Kidney tubule cell (primary cell): ENCODE results near the gene PIK3CG.

ENCODE experiments used
- DNase-seq: peaks from one replicate; pipeline ENCODE4 v3.0.0-alpha.2; 2018; ENCODE audit warnings: low spot score

Gene PIK3CG

DNA sequence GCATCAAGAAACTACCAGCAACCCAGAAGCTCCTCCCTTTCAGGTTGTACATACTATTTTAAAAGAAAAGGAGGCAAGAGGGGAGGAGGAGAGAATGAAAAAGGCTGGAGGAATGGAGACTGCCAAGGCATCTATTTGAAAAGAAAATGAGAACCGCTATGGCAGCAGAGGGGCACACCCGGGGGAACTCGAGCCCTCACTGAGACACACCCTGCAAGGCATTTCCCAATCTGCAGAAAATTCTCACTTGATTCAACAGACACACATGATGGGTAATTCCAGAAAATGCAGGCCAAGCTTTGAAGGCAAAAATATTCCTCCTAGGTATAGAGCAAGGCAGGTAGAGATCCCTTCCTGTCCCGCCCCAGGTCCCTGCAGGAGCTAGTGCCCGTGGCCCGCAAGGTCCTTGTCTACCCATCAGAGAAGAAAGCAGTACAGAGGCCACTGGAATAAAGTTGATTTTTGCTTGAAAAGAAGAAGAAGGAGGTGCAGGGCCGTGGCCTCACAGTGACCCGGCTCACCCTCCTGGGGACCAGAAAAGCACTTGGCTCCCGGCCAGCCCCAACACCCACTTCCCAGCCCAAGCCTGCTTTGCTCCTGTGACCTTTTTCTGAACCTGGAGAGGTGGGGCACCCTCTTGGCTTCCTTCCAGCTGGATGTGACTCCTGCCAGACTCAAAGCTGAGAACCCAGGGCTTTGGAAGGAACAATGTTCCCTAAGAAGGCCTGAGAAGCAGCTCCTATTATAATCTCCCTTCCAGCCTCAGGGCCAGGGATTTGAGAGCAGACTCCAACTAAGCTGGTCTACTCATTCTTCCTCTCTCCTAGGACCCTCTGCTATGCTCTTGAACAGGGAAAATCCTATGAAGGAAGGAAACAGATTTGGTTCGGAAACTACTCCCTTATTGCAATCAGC, 6.2 kb upstream of the PIK3CG start:
- DNase-seq = peak; percentile 65

DNA sequence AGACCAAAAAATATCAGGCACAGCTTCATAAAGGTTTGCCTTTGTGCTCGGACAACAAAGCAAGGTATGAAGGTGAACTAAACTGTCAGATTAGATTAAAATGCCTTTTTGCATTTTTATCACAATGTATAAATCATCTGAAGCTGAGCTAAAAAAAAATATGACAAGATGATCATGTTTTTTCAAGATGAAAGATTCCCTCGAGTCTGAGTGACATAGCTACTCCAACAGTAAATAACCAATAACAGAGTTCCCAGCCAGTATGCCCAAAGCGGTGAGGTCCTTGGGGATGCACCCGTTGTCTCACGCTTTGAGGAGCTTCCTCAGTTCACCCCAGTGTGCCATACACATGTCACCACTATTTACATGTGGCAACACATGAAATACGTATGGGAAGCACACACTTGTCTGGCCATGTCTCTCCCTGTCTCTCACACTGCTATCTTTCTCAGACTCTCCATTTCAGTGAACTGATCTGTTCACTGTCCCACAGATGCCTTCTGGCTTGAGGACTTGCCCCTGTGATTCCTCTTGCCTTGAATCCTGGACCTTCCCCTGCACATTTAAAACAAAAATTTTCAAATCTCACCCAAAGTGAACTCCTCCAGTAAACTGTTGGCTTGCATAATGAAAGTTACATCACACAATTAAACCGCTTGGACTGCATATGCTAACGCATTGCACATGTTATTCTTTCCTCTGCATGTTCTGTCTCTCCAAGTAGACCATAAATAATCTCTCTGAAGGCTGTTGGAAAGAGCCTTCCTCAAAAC, 2.6 kb upstream of the PIK3CG start:
- DNase-seq = no peak

DNA sequence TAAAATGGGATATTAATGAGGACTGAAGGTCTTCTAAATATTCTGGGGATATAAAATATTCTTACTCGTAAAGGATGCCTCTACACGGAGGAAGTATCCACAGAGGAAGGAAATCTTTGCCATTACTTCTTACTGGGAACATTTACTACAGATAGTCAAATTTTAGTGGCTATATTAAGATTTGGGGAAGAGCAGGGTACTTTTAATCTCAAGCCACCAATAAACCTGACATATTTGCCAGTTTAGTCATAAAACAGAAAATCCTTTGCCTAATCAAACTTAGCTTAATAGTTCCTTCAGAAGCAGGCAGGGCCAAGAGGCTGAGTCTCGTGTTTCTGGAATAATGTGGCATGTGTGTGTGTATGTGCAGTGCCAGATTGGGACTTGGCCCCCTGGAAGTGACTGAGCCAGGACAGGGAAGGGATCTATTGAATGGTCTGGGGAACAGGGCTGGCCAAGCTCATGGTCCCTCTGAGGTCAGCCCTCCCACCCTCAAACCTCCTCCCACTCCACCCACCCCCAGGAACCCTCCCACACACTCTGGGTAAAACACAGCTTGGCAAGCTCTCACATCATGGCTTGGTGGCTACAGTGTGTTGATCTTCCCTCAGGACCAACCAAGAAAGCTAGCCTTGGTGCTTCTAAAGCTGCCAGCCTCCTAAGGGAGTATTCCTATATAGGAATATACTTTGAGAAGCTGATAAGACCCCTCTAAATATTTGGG, 1.6 kb upstream of the PIK3CG start:
- no peak for DNase-seq

DNA sequence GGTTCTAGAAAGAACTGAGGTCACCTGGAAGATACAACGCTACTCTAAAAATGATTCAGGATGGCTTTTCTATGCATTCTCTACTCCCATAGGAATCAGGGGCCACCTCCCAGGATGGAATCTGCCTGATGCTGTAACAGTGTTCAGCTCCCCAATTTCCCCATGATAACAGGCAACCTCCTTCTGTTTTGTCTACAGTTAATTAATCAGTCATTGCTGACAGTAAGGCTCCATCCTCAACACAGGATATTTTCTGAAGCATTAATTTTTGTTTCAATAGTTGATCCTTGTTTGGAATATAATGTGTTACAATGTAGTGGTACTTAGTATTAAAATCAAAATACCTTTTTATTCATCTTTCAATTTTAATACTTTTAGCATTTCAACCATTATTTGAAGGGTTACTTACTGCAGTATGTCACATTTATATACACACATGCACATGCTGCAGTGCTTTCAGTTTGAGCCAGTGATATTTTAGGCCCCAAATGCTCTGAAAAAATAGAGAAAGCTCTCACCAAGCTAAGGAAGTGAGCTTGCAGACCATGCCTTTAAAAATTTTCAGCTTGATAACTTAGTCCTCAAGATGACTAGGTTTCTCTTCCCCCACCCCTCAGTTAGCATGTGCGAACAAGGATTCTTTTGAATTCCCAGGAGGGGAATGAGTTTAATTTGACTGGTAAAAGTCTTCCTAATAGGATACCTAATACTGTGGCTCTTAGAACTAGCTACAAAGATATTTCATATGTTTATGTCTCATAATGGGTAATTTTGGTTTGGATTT, 592 bp upstream of the PIK3CG start:
- DNase-seq = no peak

DNA sequence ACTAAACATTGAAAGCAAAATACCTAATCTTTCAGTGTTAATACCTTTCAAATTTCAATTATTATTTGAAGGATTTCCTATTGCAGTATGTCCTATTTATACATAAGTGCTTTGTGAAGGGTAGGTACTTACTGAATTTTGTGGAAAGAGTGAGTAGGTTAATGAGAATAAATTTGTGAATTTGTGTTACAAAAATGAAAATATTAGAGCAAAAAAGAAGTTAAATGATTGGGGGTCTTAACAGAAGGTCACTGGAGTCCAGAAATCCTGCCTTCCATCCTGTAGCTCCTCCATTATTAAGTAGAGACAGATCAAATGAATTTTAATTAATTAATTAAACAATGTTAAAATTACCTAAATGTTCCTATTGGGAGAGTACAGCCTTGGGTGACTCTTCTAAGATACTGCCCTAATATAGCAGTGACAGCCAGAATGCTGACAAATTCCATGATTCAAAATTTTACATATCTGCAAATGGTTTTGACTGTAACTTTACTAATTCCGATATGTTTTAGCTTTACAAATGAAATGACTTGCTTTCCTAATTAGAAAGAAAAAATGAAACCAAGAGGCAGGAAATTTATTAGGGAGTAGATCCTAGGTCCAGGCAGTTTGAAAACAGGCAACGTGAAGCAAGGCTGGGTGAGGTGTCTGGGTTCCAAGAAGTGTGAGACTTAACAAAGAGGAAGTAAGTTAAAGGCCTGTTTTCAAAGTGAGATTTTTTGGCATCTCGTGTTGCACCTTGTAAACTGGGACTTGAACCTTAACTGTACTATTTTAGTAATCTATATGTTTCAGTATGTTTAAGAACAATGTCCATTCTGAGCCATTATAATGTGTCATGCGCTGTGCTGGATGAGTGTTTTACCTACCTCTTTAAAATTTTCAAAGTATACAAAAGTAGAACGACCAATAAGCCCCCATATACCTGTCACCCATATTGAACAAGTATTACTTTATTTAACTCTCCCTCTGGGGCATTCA, 1.5 kb downstream of the PIK3CG start:
- no peak for DNase-seq

DNA sequence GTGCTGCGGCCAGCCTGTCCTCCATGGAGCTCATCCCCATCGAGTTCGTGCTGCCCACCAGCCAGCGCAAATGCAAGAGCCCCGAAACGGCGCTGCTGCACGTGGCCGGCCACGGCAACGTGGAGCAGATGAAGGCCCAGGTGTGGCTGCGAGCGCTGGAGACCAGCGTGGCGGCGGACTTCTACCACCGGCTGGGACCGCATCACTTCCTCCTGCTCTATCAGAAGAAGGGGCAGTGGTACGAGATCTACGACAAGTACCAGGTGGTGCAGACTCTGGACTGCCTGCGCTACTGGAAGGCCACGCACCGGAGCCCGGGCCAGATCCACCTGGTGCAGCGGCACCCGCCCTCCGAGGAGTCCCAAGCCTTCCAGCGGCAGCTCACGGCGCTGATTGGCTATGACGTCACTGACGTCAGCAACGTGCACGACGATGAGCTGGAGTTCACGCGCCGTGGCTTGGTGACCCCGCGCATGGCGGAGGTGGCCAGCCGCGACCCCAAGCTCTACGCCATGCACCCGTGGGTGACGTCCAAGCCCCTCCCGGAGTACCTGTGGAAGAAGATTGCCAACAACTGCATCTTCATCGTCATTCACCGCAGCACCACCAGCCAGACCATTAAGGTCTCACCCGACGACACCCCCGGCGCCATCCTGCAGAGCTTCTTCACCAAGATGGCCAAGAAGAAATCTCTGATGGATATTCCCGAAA, 2.7 kb downstream of the PIK3CG start:
- no peak for DNase-seq

DNA sequence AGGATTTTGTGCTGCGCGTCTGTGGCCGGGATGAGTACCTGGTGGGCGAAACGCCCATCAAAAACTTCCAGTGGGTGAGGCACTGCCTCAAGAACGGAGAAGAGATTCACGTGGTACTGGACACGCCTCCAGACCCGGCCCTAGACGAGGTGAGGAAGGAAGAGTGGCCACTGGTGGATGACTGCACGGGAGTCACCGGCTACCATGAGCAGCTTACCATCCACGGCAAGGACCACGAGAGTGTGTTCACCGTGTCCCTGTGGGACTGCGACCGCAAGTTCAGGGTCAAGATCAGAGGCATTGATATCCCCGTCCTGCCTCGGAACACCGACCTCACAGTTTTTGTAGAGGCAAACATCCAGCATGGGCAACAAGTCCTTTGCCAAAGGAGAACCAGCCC, 3.3 kb downstream of the PIK3CG start:
- DNase-seq = no peak

DNA sequence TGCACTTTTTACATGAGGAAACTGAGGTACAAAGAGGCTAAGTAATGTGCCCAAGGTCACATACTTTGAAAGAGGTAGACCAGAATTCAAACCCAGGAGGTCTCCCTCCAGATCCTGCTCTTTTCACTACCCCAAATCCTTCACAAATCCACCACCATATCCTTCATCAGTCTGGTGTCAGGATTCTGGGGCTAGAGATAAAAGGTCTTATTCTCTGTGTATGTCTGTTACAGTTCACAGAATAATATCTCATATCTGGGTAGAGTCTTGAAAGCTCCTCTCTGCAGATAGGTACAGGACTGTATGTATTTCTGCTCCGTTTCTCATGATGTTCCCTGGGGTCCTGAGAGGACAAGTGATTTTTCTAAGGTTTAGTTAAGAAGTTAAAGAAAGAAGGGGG, 4.9 kb downstream of the PIK3CG start:
- no peak for DNase-seq

DNA sequence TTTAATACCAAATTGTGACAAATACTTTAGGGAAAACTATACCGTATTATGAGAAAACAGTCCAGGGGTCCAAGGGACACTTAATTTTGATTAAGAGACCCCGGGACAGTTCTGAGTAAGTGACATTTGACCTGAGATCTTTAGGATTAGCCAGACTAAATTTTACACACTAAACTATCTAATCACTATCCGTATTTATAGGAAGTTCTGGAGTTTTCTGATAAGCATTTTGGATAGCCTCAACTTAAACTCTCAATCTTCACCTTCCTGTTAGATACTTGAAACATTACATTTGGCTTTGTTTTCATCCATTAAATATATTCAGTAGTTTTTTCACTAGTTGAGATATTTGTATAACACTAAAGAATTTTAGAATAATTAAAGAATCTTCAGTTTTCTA, 5.4 kb downstream of the PIK3CG start:
- DNase-seq = no peak

DNA sequence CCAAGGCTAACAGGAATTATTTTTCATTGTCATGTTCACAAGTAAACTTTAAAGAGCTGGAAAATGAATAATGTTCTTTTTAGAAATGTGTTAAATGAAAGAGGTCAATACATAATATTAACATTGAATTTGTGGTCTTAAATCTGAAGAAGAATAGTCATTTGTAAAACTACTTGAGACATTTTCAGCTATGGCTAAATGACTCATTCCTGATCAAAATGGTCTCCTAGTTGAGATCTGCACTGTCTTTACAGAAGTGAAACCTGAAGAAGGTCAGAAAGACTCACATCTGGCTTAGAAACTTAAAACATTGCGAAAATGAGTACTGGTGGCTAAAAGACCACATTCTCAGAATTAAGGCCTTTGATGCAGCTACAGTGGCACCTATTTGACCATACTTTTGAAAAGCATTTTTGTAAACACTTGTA, 5.9 kb downstream of the PIK3CG start:
- peak; percentile 10 for DNase-seq

DNA sequence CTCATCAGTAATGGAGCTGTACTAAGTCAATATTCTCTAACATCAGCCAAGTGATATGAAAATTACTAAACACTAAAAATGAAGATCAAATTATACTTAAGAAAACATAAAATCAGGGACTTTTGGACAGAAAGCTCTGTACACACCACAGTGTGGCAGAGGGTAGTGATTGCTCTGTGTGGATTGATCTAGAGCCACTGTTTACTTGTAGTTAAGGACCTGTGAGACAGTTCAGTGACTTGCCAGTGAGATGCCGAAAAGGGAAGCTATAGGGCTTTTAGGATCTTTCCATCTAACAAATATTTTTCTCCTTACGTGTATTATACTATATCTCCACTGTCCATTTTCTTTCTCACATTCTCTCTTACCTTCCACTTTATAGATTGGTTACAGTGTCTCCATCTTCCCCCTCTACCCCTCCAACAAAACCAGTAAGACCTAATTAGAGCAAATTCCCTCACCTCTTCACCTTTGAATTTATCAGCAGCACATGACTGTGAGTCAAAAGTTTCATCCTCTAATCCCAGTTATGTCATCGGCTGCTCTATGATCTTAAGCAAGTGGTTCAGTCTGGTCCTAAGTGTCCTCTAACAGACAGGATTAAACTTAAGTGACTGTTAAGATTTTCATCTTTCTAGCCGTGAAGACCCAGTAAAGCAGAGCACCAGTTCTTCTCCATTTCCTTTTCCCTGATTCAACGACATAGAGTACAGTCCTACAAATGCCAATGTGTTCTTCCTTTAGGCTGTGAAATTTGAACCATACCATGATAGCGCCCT, 6.9 kb downstream of the PIK3CG start:
- DNase-seq = peak; percentile 23

DNA sequence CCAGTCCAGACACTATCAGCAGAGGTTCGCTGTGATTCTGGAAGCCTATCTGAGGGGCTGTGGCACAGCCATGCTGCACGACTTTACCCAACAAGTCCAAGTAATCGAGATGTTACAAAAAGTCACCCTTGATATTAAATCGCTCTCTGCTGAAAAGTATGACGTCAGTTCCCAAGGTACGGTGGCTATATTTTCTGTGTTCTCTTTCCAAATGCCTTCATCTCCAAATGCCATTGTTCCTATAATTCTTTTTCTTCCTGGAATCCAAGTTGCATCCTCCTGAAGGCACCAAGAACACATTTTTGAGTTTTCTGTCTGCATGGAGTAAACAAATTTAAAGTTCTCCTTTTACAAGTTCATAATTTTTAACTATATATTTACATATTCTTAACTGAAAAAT, 7.7 kb downstream of the PIK3CG start:
- no peak for DNase-seq

DNA sequence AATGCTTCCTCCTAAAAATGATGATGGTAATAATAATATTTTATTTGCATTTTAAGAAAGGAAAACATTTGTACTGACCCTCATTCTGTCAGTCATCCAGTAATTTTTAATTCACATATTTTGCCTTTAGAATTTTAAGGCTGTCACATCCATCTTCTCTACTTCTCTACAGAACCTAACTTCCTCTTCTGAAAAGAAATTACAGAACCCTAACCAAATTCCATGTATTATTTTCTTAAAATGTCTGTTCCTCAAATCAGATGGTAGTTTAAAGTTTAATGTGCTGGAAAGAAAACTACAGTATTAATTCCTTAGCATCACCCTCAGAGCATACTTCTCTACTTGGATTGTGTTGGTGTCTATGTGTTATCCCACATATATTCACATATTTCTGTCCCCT, 9.0 kb downstream of the PIK3CG start:
- DNase-seq = no peak

DNA sequence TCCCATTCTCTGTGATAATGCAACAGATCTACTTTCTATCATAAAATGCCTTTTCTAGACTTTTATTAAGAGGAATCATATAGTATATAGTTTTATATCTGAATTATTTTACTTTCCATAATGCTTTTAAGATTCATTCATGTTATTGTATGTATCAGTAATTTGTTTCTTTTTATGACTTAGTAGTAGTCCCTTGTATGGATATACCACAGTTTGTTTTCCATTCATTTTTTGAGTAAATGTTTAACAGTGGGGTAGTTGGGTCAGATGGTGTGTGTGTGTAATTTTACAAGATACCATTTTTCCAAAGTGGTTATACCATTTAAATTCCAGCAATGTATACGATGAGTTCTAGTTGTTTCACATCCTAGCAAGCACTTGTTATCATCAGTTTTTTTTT, 10.4 kb downstream of the PIK3CG start:
- no peak for DNase-seq

DNA sequence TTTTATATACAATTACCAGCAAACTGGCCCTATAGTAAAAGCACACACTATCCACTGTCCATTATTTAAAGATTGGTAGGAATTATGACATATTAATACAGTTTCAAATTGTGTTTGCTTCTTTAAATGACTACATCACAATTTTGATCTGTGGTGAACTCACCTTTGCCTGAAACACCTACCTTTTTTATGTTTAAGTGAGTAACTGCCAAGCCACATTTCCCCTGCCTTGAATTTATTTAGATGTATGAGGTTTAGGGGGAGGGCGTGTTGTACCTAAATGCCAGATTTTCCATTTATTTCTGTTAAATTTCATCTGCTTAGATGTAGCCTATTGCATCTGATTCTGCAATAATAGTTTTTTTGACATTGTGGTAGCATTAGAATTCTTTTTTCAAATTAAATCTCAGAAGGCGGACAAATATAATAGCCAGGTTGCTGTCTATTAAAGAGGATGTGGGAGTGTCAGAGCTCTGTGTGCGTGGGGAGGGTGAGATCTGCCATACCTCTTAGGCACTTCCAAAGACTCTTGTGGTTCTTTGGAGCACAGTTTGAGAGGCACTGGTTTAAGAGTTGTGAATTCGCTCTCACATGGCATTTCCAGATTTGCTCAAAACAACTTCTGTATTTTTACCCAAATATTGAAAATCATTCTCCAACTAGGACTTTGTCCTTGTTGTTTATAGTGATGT, 13.8 kb downstream of the PIK3CG start:
- DNase-seq = no peak

DNA sequence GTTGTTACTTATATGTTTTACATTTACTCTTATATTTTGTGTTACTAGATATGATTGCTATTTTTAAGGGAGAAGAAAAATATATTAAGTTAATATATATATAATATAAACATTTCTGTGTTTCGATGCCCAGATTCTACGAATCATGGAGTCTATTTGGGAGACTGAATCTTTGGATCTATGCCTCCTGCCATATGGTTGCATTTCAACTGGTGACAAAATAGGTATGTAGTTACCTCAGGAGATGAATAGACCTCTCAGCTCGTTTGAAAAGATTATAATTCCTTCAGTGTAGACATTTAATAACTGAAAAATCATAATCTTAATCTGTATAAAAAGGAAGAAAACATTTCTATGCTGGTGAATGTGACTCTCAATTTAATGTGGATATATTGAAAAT, 16.9 kb downstream of the PIK3CG start:
- DNase-seq = no peak

DNA sequence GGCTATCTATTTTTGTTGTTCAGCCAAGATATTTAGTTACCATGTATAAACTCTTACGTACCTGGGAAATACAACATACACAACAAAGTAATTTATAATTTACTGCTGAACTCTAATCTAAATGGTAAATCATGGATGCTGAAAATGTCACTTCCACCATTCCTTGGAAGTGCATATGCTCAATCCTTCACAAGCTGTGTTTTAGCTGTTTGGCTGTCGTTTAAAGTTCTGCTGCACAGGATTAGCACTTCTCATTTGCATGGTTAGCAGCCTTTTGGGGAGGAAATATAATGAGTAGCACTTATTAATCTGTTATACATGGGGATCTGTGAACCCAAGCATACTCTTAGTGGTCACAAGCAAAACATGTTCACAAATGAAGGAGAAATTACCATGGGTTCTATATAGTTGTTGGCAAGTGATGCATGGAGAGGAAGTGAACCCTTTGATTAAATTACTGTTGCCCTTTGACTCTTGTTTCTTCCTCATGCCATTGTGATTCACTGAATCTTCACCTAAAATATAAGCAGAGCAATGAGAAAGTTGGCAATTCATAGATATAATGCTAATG, 18.5 kb downstream of the PIK3CG start:
- peak; percentile 57 for DNase-seq

DNA sequence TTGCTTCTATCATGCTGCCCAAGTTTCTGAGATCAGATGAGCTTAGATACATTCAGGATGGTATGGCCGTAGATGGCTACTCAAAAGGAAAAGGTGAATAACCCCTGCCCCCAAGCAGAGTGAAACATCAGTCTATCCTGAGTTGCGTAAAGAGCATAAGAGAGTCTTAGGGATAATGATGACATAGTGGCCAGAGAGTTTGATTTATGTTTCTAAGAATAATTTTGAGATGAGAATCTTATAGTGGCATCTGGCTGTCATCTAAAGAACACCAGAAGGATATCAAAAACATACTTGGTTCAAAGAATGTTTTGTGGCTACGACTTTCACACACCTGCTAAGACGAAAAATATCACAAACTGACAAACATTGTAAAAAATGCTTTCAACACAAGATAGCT, 20.6 kb downstream of the PIK3CG start:
- no peak for DNase-seq
